HepG2 (cell line): ENCODE results near the gene FOXA3. TPM values are rescaled to one million over a fixed set of nuclear protein-coding genes. Genes with fewer than 3 reads are reported as not detected.

Experiments
- CHD2 ChIP-seq: IDR thresholded peaks from 2 replicates; pipeline ENCODE4 v1.6.1; 2011; ENCODE audit warnings: low read depth, low read length, improper control_type of control experiment
- NAIF1 ChIP-seq: sonication (generic); formaldehyde crosslinking; IDR thresholded peaks from 2 replicates; pipeline ENCODE4 v1.5.0; 2020; ENCODE audit warnings: mild to moderate bottlenecking, missing genetic modification reagents, borderline replicate concordance
- SP2 ChIP-seq: sonication (generic); formaldehyde crosslinking; IDR thresholded peaks from 2 replicates; pipeline ENCODE4 v1.5.1; 2020; ENCODE audit warnings: mild to moderate bottlenecking, missing genetic modification reagents
- ZNF674 ChIP-seq: sonication (generic); formaldehyde crosslinking; IDR thresholded peaks from 2 replicates; pipeline ENCODE4 v1.5.0; 2020; ENCODE audit warnings: low read depth, mild to moderate bottlenecking, missing genetic modification reagents
- polyA plus RNA-seq, 8 experiments: library from polyadenylated mRNA; depleted of rRNA in 3 of 8; stranded (reverse) in 7 of 8; unstranded in 1 of 8; fragments of >200 nt; fragmentation: Illumina TruSeq in 4 of 8; extraction: Trizol in 4 of 8; gene quantifications; 2 replicates each; pipeline versions ENCODE4 v1.2.1 to v1.2.3, GENCODE V29; 2011 to 2016; ENCODE audit warnings: low read depth in 4 of 8, missing spikeins in 1 of 8, mixed read lengths in 1 of 8; ENCODE audit not compliant: insufficient read depth in 1 of 8
- total RNA-seq, 5 experiments: library from RNA; depleted of rRNA; stranded (reverse); fragments of >200 nt; fragmentation: Illumina TruSeq; extraction: Trizol; gene quantifications; 2 replicates each; pipeline ENCODE4 v1.2.3, GENCODE V29; 2016; ENCODE audit warnings: low read depth in 1 of 5
- TF ChIP-seq, protein P1 (sequence below): sonication (generic); formaldehyde crosslinking; IDR thresholded peaks from 2 replicates; pipeline ENCODE4 v1.5.0; 2020; ENCODE audit warnings: mild to moderate bottlenecking, missing genetic modification reagents, borderline replicate concordance
- TF ChIP-seq, protein P2 (sequence below): sonication (generic); formaldehyde crosslinking; IDR thresholded peaks from 2 replicates; pipeline ENCODE4 v1.5.0; 2020; ENCODE audit warnings: mild to moderate bottlenecking, missing genetic modification reagents
- TF ChIP-seq, protein P3 (sequence below): IDR thresholded peaks from 2 replicates; pipeline ENCODE4 v1.6.1; 2016; ENCODE audit warnings: missing compliant biosample characterization, missing genetic modification reagents, borderline replicate concordance
- TF ChIP-seq, protein P4 (sequence below): sonication (generic); formaldehyde crosslinking; IDR thresholded peaks from 2 replicates; pipeline ENCODE4 v1.4.0; 2020; ENCODE audit warnings: missing genetic modification reagents

Gene FOXA3
- total and polyA plus RNA-seq, 2 of the 13 experiments (the other 11 are each of a cell fraction or from before 2014, with no cell fraction given), result 29.8 to 47.6 TPM

DNA sequence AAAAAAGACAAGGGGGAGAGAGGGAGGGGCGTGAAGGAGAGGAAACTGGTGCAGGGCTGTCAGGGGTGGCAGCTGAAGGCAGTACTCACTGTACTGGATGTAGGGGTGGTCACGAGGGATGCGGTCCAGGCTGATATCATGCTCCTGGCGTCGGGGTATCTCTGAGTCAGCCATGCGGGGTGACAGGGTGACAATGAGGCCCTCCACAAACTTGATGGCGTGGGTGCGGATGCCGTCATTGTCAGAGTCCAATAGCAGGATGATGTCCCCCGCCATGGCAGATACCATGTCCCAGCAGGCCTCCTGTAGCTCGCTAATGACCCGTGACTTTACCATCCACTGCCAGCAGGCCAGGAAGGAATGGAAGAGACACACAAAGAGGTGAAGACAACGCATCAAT lies 16.5 kb upstream of the FOXA3 start (continued):
- TF ChIP-seq, protein P1, sequence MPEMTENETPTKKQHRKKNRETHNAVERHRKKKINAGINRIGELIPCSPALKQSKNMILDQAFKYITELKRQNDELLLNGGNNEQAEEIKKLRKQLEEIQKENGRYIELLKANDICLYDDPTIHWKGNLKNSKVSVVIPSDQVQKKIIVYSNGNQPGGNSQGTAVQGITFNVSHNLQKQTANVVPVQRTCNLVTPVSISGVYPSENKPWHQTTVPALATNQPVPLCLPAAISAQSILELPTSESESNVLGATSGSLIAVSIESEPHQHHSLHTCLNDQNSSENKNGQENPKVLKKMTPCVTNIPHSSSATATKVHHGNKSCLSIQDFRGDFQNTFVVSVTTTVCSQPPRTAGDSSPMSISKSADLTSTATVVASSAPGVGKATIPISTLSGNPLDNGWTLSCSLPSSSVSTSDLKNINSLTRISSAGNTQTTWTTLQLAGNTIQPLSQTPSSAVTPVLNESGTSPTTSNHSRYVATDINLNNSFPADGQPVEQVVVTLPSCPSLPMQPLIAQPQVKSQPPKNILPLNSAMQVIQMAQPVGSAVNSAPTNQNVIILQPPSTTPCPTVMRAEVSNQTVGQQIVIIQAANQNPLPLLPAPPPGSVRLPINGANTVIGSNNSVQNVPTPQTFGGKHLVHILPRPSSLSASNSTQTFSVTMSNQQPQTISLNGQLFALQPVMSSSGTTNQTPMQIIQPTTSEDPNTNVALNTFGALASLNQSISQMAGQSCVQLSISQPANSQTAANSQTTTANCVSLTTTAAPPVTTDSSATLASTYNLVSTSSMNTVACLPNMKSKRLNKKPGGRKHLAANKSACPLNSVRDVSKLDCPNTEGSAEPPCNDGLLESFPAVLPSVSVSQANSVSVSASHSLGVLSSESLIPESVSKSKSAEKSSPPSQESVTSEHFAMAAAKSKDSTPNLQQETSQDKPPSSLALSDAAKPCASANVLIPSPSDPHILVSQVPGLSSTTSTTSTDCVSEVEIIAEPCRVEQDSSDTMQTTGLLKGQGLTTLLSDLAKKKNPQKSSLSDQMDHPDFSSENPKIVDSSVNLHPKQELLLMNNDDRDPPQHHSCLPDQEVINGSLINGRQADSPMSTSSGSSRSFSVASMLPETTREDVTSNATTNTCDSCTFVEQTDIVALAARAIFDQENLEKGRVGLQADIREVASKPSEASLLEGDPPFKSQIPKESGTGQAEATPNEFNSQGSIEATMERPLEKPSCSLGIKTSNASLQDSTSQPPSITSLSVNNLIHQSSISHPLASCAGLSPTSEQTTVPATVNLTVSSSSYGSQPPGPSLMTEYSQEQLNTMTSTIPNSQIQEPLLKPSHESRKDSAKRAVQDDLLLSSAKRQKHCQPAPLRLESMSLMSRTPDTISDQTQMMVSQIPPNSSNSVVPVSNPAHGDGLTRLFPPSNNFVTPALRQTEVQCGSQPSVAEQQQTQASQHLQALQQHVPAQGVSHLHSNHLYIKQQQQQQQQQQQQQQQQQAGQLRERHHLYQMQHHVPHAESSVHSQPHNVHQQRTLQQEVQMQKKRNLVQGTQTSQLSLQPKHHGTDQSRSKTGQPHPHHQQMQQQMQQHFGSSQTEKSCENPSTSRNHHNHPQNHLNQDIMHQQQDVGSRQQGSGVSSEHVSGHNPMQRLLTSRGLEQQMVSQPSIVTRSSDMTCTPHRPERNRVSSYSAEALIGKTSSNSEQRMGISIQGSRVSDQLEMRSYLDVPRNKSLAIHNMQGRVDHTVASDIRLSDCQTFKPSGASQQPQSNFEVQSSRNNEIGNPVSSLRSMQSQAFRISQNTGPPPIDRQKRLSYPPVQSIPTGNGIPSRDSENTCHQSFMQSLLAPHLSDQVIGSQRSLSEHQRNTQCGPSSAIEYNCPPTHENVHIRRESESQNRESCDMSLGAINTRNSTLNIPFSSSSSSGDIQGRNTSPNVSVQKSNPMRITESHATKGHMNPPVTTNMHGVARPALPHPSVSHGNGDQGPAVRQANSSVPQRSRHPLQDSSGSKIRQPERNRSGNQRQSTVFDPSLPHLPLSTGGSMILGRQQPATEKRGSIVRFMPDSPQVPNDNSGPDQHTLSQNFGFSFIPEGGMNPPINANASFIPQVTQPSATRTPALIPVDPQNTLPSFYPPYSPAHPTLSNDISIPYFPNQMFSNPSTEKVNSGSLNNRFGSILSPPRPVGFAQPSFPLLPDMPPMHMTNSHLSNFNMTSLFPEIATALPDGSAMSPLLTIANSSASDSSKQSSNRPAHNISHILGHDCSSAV (CRISPR knock-in tag), result no peak
- TF ChIP-seq, protein P2, sequence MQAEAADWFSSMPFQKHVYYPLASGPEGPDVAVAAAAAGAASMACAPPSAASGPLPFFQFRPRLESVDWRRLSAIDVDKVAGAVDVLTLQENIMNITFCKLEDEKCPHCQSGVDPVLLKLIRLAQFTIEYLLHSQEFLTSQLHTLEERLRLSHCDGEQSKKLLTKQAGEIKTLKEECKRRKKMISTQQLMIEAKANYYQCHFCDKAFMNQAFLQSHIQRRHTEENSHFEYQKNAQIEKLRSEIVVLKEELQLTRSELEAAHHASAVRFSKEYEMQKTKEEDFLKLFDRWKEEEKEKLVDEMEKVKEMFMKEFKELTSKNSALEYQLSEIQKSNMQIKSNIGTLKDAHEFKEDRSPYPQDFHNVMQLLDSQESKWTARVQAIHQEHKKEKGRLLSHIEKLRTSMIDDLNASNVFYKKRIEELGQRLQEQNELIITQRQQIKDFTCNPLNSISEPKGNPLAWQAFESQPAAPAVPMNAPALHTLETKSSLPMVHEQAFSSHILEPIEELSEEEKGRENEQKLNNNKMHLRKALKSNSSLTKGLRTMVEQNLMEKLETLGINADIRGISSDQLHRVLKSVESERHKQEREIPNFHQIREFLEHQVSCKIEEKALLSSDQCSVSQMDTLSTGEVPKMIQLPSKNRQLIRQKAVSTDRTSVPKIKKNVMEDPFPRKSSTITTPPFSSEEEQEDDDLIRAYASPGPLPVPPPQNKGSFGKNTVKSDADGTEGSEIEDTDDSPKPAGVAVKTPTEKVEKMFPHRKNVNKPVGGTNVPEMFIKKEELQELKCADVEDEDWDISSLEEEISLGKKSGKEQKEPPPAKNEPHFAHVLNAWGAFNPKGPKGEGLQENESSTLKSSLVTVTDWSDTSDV (CRISPR knock-in tag), result no peak
- no peak for TF ChIP-seq CHD2
- TF ChIP-seq SP2 (CRISPR knock-in tag), result no peak
- no peak for TF ChIP-seq ZNF674
- TF ChIP-seq, protein P3, sequence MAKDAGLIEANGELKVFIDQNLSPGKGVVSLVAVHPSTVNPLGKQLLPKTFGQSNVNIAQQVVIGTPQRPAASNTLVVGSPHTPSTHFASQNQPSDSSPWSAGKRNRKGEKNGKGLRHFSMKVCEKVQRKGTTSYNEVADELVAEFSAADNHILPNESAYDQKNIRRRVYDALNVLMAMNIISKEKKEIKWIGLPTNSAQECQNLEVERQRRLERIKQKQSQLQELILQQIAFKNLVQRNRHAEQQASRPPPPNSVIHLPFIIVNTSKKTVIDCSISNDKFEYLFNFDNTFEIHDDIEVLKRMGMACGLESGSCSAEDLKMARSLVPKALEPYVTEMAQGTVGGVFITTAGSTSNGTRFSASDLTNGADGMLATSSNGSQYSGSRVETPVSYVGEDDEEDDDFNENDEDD (CRISPR knock-in tag), result no peak
- no peak for TF ChIP-seq NAIF1 (CRISPR knock-in tag)
- TF ChIP-seq, protein P4, sequence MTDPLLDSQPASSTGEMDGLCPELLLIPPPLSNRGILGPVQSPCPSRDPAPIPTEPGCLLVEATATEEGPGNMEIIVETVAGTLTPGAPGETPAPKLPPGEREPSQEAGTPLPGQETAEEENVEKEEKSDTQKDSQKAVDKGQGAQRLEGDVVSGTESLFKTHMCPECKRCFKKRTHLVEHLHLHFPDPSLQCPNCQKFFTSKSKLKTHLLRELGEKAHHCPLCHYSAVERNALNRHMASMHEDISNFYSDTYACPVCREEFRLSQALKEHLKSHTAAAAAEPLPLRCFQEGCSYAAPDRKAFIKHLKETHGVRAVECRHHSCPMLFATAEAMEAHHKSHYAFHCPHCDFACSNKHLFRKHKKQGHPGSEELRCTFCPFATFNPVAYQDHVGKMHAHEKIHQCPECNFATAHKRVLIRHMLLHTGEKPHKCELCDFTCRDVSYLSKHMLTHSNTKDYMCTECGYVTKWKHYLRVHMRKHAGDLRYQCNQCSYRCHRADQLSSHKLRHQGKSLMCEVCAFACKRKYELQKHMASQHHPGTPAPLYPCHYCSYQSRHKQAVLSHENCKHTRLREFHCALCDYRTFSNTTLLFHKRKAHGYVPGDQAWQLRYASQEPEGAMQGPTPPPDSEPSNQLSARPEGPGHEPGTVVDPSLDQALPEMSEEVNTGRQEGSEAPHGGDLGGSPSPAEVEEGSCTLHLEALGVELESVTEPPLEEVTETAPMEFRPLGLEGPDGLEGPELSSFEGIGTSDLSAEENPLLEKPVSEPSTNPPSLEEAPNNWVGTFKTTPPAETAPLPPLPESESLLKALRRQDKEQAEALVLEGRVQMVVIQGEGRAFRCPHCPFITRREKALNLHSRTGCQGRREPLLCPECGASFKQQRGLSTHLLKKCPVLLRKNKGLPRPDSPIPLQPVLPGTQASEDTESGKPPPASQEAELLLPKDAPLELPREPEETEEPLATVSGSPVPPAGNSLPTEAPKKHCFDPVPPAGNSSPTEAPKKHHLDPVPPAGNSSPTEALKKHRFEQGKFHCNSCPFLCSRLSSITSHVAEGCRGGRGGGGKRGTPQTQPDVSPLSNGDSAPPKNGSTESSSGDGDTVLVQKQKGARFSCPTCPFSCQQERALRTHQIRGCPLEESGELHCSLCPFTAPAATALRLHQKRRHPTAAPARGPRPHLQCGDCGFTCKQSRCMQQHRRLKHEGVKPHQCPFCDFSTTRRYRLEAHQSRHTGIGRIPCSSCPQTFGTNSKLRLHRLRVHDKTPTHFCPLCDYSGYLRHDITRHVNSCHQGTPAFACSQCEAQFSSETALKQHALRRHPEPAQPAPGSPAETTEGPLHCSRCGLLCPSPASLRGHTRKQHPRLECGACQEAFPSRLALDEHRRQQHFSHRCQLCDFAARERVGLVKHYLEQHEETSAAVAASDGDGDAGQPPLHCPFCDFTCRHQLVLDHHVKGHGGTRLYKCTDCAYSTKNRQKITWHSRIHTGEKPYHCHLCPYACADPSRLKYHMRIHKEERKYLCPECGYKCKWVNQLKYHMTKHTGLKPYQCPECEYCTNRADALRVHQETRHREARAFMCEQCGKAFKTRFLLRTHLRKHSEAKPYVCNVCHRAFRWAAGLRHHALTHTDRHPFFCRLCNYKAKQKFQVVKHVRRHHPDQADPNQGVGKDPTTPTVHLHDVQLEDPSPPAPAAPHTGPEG, result no peak
